H7 (cell line): ENCODE results near the gene PHLPP2. TPM values are rescaled to one million over a fixed set of nuclear protein-coding genes. Genes with fewer than 3 reads are reported as not detected.
"Not testable (repeated sequence)": the region's sequence is repeated elsewhere in the genome, so short reads cannot be mapped to it uniquely, and the experiment has no call there.

Experiments used
- DNase-seq: peaks from one replicate; pipeline ENCODE4 v3.0.0; 2012
- H3K27me3 ChIP-seq: 2 replicates; pipeline ENCODE4 v1.6.0; 2011; ENCODE audit warnings: mild to moderate bottlenecking, low read length; ENCODE audit not compliant: control insufficient read depth, insufficient read depth
- H3K36me3 ChIP-seq: replicated peaks from 2 replicates; pipeline ENCODE4 v1.5.1; 2011; ENCODE audit warnings: low read length; ENCODE audit not compliant: control insufficient read depth, insufficient read depth
- H3K4me3 ChIP-seq: 2 replicates; pipeline ENCODE4 v1.5.1; 2011; ENCODE audit warnings: low read depth, mild to moderate bottlenecking, control low read depth, low read length, moderate library complexity; ENCODE audit not compliant: insufficient read depth
- total RNA-seq: library from RNA; depleted of rRNA; stranded (reverse); fragments of >200 nt; shearing (Covaris generic); gene quantifications from 2 replicates; pipeline ENCODE4 v1.2.3, GENCODE V29; 2014

PHLPP2 gene
- total RNA-seq, 1 experiment from 2014 or later, result 5.3 TPM

- peaks cover 14% of the 10 kb centered on the region; the same call in 1 of the 2 replicates for H3K27me3 ChIP-seq
- DNase-seq, result peak; percentile 66
- no peak overlapping the region for H3K4me3 ChIP-seq
- H3K36me3 ChIP-seq, result peaks cover 8% of the 10 kb centered on the region
Measured at GRCh38 chr16:71627731-71628181, 96.7 kb downstream of the PHLPP2 start.

GRCh38 chr16:71626858-71627213 is 97.7 kb downstream of the PHLPP2 start:
- H3K36me3 ChIP-seq, result peaks cover 6% of the 10 kb centered on the region
- H3K27me3 ChIP-seq, result peaks cover 14% of the 10 kb centered on the region; the same call in 1 of the 2 replicates
- peak overlapping the region; percentile 71 for H3K4me3 ChIP-seq
- DNase-seq, result peak; percentile 92

GRCh38 chr16:71626018-71626857 is 98.3 kb downstream of the PHLPP2 start, which contains the start of gene MARVELD3:
Gene MARVELD3, plus strand, starts transcription at chr16:71626184. Its CDS starts 46 bp downstream, at chr16:71626230.
- Histone ChIP-seq H3K27me3 (peaks cover 14% of the 10 kb centered on the region; the same call in 1 of the 2 replicates), H3K36me3 (peaks cover 5% of the 10 kb centered on the region), H3K4me3 (peak within 1 kb of the TSS; percentile 71)
- DNase-seq, result peak; percentile 99

- DNase-seq, result no peak
- Histone ChIP-seq H3K36me3 (peaks cover 5% of the 10 kb centered on the region), H3K27me3 (peaks cover 14% of the 10 kb centered on the region; the same call in 1 of the 2 replicates), H3K4me3 (peak overlapping the region; percentile 71; the same call in 1 of the 2 replicates)
Measured at GRCh38 chr16:71625113-71625850, 99.2 kb downstream of the PHLPP2 start.

GRCh38 chr16:71623597-71623996 is 100.9 kb downstream of the PHLPP2 start:
- DNase-seq, result no peak
- Histone ChIP-seq H3K27me3 (peaks cover 14% of the 10 kb centered on the region; the same call in 1 of the 2 replicates), H3K4me3 (no peak overlapping the region), H3K36me3 (no peaks in the 10 kb centered on the region)

GRCh38 chr16:71622088-71622487 is 102.4 kb downstream of the PHLPP2 start:
- peaks cover 14% of the 10 kb centered on the region; the same call in 1 of the 2 replicates for H3K27me3 ChIP-seq
- DNase-seq, result no peak
- H3K36me3 ChIP-seq, result no peaks in the 10 kb centered on the region
- no peak overlapping the region for H3K4me3 ChIP-seq

GRCh38 chr16:71618429-71618828 is 106.1 kb downstream of the PHLPP2 start:
- no peak for DNase-seq
- Histone ChIP-seq H3K36me3 (no peaks in the 10 kb centered on the region), H3K4me3 (no peak overlapping the region), H3K27me3 (no peaks in the 10 kb centered on the region)

GRCh38 chr16:71614956-71615355 is 109.5 kb downstream of the PHLPP2 start:
- H3K36me3 ChIP-seq, DNase-seq, H3K4me3 ChIP-seq, H3K27me3 ChIP-seq: not testable (repeated sequence)

- no peak overlapping the region for H3K4me3 ChIP-seq
- H3K27me3 ChIP-seq, result no peaks in the 10 kb centered on the region
- peak; percentile 92 for DNase-seq
- no peaks in the 10 kb centered on the region for H3K36me3 ChIP-seq
Measured at GRCh38 chr16:71610936-71611871, 113.3 kb downstream of the PHLPP2 start.

GRCh38 chr16:71610447-71610846 is 114.1 kb downstream of the PHLPP2 start:
- Histone ChIP-seq H3K4me3 (no peak overlapping the region), H3K27me3 (no peaks in the 10 kb centered on the region), H3K36me3 (no peaks in the 10 kb centered on the region)
- DNase-seq, result no peak

GRCh38 chr16:71609066-71609465 is 115.4 kb downstream of the PHLPP2 start:
- Histone ChIP-seq H3K27me3 (no peaks in the 10 kb centered on the region), H3K36me3 (no peaks in the 10 kb centered on the region), H3K4me3 (no peak overlapping the region)
- no peak for DNase-seq

GRCh38 chr16:71600822-71601221 is 123.7 kb downstream of the PHLPP2 start:
- Histone ChIP-seq H3K27me3 (no peaks in the 10 kb centered on the region), H3K4me3 (no peak overlapping the region), H3K36me3 (no peaks in the 10 kb centered on the region)
- DNase-seq, result no peak

- not testable (repeated sequence) for H3K27me3 ChIP-seq, H3K4me3 ChIP-seq, H3K36me3 ChIP-seq, DNase-seq
Measured at GRCh38 chr16:71598426-71598825, 126.1 kb downstream of the PHLPP2 start.

- not testable (repeated sequence) for H3K27me3 ChIP-seq, H3K4me3 ChIP-seq, H3K36me3 ChIP-seq, DNase-seq
Measured at GRCh38 chr16:71595340-71595826, 129.1 kb downstream of the PHLPP2 start.
